OCI-LY3 (cell line): Measurements from ENCODE around the gene TRMU.

Experiments
- CTCF ChIP-seq: fragments of 200-600, 300-600 bp; sonication (generic); IDR thresholded peaks from 2 replicates; pipeline ENCODE4 v1.5.1; 2014; ENCODE audit warnings: antibody characterized with exemption, low read length, low read depth
- EZH2phosphoT487 ChIP-seq: fragments of 200-600 bp; shearing (Covaris generic); IDR thresholded peaks from 2 replicates; pipeline ENCODE4 v1.6.1; 2018; ENCODE audit warnings: antibody characterized with exemption, mixed run types, low read depth

- TF ChIP-seq CTCF (no peak), EZH2phosphoT487 (no peak)
These were observed 14.2 kb downstream of the TRMU start for GRCh38 chr22:46349681-46350080.
